HEK293 (cell line): ENCODE measurements around the gene CYP27B1.
A peak's percentile ranks its signal among the peaks of the same experiment; 100 is the strongest.

Experiments used
- RBAK ChIP-seq: fragments of 450-650 bp; formaldehyde crosslinking; IDR thresholded peaks from 2 replicates; pipeline ENCODE4 v1.5.1; 2016; ENCODE audit warnings: missing biosample characterization, missing genetic modification characterization
- SETDB1 ChIP-seq: IDR thresholded peaks from one replicate; pipeline ENCODE4 v1.6.1; 2017; ENCODE audit warnings: mild to moderate bottlenecking, low read length, moderate library complexity, mixed read lengths; ENCODE audit not compliant: insufficient read length
- SP2 ChIP-seq: fragments of 450-650 bp; formaldehyde crosslinking; IDR thresholded peaks from 2 replicates; pipeline ENCODE4 v1.5.1; 2016; ENCODE audit warnings: missing biosample characterization, missing genetic modification characterization
- YY1 ChIP-seq: fragments of 450-650 bp; formaldehyde crosslinking; IDR thresholded peaks from 2 replicates; pipeline ENCODE4 v1.5.1; 2018; ENCODE audit warnings: missing biosample characterization, missing genetic modification characterization
- ZFP37 ChIP-seq: fragments of 450-650 bp; formaldehyde crosslinking; IDR thresholded peaks from 2 replicates; pipeline ENCODE4 v1.5.1; 2016; ENCODE audit warnings: missing biosample characterization, missing genetic modification characterization
- ZIC2 ChIP-seq: fragments of 450-650 bp; formaldehyde crosslinking; IDR thresholded peaks from 2 replicates; pipeline ENCODE4 v1.5.1; 2016; ENCODE audit warnings: missing biosample characterization, missing genetic modification characterization
- ZNF114 ChIP-seq: fragments of 450-650 bp; formaldehyde crosslinking; IDR thresholded peaks from 2 replicates; pipeline ENCODE4 v1.5.0; 2017; ENCODE audit warnings: missing biosample characterization, missing genetic modification characterization
- ZNF133 ChIP-seq: fragments of 450-650 bp; formaldehyde crosslinking; IDR thresholded peaks from 2 replicates; pipeline ENCODE4 v1.5.1; 2016; ENCODE audit warnings: missing biosample characterization, missing genetic modification characterization
- ZNF169 ChIP-seq: fragments of 450-650 bp; formaldehyde crosslinking; IDR thresholded peaks from 2 replicates; pipeline ENCODE4 v1.5.1; 2016; ENCODE audit warnings: missing biosample characterization, missing genetic modification characterization
- ZNF184 ChIP-seq: fragments of 450-650 bp; IDR thresholded peaks from 2 replicates; pipeline ENCODE4 v1.5.1; 2018; ENCODE audit warnings: missing biosample characterization, mild to moderate bottlenecking, missing genetic modification characterization
- ZNF19 ChIP-seq: fragments of 450-650 bp; formaldehyde crosslinking; IDR thresholded peaks from 2 replicates; pipeline ENCODE4; 2016; ENCODE audit warnings: missing biosample characterization, missing genetic modification characterization, low read depth
- ZNF211 ChIP-seq: fragments of 450-650 bp; formaldehyde crosslinking; IDR thresholded peaks from 2 replicates; pipeline ENCODE4 v1.5.1; 2016; ENCODE audit warnings: low read depth, missing biosample characterization, missing genetic modification characterization
- ZNF324 ChIP-seq: fragments of 450-650 bp; formaldehyde crosslinking; IDR thresholded peaks from 2 replicates; pipeline ENCODE4 v1.5.1; 2016; ENCODE audit warnings: missing biosample characterization, missing genetic modification characterization
- ZNF544 ChIP-seq: fragments of 450-650 bp; formaldehyde crosslinking; IDR thresholded peaks from 2 replicates; pipeline ENCODE4 v1.5.0; 2017; ENCODE audit warnings: missing biosample characterization, missing genetic modification characterization
- ZNF621 ChIP-seq: fragments of 450-650 bp; formaldehyde crosslinking; IDR thresholded peaks from 2 replicates; pipeline ENCODE4 v1.5.1; 2017; ENCODE audit warnings: missing biosample characterization, missing genetic modification characterization
- ZNF623 ChIP-seq: fragments of 450-650 bp; formaldehyde crosslinking; IDR thresholded peaks from 2 replicates; pipeline ENCODE4 v1.5.1; 2016; ENCODE audit warnings: missing biosample characterization, missing genetic modification characterization
- ZNF645 ChIP-seq: fragments of 450-650 bp; formaldehyde crosslinking; IDR thresholded peaks from 2 replicates; pipeline ENCODE4; 2016; ENCODE audit warnings: missing biosample characterization, missing genetic modification characterization
- ZNF791 ChIP-seq: fragments of 450-650 bp; formaldehyde crosslinking; IDR thresholded peaks from 2 replicates; pipeline ENCODE4 v1.5.1; 2016; ENCODE audit warnings: missing biosample characterization, missing genetic modification characterization
- TF ChIP-seq, protein P1 (sequence below): fragments of 450-650 bp; formaldehyde crosslinking; IDR thresholded peaks from 2 replicates; pipeline ENCODE4 v1.5.1; 2016; ENCODE audit warnings: missing biosample characterization, missing genetic modification characterization
- TF ChIP-seq, protein P2 (sequence below): fragments of 450-650 bp; formaldehyde crosslinking; IDR thresholded peaks from 2 replicates; pipeline ENCODE4 v1.5.1; 2016; ENCODE audit warnings: missing biosample characterization, missing genetic modification characterization
- TF ChIP-seq, protein P3 (sequence below): fragments of 450-650 bp; formaldehyde crosslinking; IDR thresholded peaks from 2 replicates; pipeline ENCODE4 v1.5.1; 2017; ENCODE audit warnings: missing biosample characterization, missing genetic modification characterization
- TF ChIP-seq, protein P4 (sequence below): fragments of 450-650 bp; formaldehyde crosslinking; IDR thresholded peaks from 2 replicates; pipeline ENCODE4 v1.5.1; 2016; ENCODE audit warnings: missing biosample characterization, missing genetic modification characterization, borderline replicate concordance
- TF ChIP-seq, protein P5 (sequence below): IDR thresholded peaks from 2 replicates; pipeline ENCODE4 v1.6.1; 2011; ENCODE audit warnings: mild to moderate bottlenecking, low read depth, low read length, borderline replicate concordance

The CYP27B1 gene

GRCh38 chr12:57741844-57742738, 24.8 kb downstream of the CYP27B1 start (continued):
- TF ChIP-seq ZFP37 (tag by site-specific recombination) (no peak), SETDB1 (no peak), ZNF211 (tag by site-specific recombination) (no peak), ZNF645 (tag by site-specific recombination) (no peak), ZNF621 (tag by site-specific recombination) (no peak), ZNF114 (tag by site-specific recombination) (no peak), ZNF169 (tag by site-specific recombination) (no peak), ZNF544 (tag by site-specific recombination) (no peak), ZNF19 (no peak), ZNF324 (no peak), ZNF623 (tag by site-specific recombination) (no peak), ZNF184 (tag by site-specific recombination) (no peak), SP2 (tag by site-specific recombination) (peak; percentile 44), YY1 (tag by site-specific recombination) (no peak), RBAK (tag by site-specific recombination) (no peak), ZNF791 (tag by site-specific recombination) (no peak), ZIC2 (tag by site-specific recombination) (peak; percentile 52; the same call in 1 of the 2 replicates), ZNF133 (tag by site-specific recombination) (no peak)
- TF ChIP-seq, protein P1, sequence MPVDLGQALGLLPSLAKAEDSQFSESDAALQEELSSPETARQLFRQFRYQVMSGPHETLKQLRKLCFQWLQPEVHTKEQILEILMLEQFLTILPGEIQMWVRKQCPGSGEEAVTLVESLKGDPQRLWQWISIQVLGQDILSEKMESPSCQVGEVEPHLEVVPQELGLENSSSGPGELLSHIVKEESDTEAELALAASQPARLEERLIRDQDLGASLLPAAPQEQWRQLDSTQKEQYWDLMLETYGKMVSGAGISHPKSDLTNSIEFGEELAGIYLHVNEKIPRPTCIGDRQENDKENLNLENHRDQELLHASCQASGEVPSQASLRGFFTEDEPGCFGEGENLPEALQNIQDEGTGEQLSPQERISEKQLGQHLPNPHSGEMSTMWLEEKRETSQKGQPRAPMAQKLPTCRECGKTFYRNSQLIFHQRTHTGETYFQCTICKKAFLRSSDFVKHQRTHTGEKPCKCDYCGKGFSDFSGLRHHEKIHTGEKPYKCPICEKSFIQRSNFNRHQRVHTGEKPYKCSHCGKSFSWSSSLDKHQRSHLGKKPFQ (tag by site-specific recombination) = no peak
- TF ChIP-seq, protein P2, sequence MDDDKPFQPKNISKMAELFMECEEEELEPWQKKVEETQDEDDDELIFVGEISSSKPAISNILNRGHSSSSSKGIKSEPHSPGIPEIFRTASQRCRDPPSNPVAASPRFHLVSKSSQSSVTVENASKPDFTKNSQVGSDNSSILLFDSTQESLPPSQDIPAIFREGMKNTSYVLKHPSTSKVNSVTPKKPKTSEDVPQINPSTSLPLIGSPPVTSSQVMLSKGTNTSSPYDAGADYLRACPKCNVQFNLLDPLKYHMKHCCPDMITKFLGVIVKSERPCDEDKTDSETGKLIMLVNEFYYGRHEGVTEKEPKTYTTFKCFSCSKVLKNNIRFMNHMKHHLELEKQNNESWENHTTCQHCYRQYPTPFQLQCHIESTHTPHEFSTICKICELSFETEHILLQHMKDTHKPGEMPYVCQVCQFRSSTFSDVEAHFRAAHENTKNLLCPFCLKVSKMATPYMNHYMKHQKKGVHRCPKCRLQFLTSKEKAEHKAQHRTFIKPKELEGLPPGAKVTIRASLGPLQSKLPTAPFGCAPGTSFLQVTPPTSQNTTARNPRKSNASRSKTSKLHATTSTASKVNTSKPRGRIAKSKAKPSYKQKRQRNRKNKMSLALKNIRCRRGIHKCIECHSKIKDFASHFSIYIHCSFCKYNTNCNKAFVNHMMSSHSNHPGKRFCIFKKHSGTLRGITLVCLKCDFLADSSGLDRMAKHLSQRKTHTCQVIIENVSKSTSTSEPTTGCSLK = no peak
- TF ChIP-seq, protein P3, sequence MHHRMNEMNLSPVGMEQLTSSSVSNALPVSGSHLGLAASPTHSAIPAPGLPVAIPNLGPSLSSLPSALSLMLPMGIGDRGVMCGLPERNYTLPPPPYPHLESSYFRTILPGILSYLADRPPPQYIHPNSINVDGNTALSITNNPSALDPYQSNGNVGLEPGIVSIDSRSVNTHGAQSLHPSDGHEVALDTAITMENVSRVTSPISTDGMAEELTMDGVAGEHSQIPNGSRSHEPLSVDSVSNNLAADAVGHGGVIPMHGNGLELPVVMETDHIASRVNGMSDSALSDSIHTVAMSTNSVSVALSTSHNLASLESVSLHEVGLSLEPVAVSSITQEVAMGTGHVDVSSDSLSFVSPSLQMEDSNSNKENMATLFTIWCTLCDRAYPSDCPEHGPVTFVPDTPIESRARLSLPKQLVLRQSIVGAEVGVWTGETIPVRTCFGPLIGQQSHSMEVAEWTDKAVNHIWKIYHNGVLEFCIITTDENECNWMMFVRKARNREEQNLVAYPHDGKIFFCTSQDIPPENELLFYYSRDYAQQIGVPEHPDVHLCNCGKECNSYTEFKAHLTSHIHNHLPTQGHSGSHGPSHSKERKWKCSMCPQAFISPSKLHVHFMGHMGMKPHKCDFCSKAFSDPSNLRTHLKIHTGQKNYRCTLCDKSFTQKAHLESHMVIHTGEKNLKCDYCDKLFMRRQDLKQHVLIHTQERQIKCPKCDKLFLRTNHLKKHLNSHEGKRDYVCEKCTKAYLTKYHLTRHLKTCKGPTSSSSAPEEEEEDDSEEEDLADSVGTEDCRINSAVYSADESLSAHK = no peak
- TF ChIP-seq, protein P4, sequence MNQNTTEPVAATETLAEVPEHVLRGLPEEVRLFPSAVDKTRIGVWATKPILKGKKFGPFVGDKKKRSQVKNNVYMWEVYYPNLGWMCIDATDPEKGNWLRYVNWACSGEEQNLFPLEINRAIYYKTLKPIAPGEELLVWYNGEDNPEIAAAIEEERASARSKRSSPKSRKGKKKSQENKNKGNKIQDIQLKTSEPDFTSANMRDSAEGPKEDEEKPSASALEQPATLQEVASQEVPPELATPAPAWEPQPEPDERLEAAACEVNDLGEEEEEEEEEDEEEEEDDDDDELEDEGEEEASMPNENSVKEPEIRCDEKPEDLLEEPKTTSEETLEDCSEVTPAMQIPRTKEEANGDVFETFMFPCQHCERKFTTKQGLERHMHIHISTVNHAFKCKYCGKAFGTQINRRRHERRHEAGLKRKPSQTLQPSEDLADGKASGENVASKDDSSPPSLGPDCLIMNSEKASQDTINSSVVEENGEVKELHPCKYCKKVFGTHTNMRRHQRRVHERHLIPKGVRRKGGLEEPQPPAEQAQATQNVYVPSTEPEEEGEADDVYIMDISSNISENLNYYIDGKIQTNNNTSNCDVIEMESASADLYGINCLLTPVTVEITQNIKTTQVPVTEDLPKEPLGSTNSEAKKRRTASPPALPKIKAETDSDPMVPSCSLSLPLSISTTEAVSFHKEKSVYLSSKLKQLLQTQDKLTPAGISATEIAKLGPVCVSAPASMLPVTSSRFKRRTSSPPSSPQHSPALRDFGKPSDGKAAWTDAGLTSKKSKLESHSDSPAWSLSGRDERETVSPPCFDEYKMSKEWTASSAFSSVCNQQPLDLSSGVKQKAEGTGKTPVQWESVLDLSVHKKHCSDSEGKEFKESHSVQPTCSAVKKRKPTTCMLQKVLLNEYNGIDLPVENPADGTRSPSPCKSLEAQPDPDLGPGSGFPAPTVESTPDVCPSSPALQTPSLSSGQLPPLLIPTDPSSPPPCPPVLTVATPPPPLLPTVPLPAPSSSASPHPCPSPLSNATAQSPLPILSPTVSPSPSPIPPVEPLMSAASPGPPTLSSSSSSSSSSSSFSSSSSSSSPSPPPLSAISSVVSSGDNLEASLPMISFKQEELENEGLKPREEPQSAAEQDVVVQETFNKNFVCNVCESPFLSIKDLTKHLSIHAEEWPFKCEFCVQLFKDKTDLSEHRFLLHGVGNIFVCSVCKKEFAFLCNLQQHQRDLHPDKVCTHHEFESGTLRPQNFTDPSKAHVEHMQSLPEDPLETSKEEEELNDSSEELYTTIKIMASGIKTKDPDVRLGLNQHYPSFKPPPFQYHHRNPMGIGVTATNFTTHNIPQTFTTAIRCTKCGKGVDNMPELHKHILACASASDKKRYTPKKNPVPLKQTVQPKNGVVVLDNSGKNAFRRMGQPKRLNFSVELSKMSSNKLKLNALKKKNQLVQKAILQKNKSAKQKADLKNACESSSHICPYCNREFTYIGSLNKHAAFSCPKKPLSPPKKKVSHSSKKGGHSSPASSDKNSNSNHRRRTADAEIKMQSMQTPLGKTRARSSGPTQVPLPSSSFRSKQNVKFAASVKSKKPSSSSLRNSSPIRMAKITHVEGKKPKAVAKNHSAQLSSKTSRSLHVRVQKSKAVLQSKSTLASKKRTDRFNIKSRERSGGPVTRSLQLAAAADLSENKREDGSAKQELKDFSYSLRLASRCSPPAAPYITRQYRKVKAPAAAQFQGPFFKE (tag by site-specific recombination) = no peak
- TF ChIP-seq, protein P5, sequence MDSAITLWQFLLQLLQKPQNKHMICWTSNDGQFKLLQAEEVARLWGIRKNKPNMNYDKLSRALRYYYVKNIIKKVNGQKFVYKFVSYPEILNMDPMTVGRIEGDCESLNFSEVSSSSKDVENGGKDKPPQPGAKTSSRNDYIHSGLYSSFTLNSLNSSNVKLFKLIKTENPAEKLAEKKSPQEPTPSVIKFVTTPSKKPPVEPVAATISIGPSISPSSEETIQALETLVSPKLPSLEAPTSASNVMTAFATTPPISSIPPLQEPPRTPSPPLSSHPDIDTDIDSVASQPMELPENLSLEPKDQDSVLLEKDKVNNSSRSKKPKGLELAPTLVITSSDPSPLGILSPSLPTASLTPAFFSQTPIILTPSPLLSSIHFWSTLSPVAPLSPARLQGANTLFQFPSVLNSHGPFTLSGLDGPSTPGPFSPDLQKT = no peak
